Kidney (tissue), 14 donors: ENCODE measurements around the gene PDLIM7. TPM values are rescaled to one million over a fixed set of nuclear protein-coding genes. Genes with fewer than 3 reads are reported as not detected.
A peak's percentile ranks its signal among the peaks of the same experiment; 100 is the strongest.
"Not testable (repeated sequence)": the region's sequence is repeated elsewhere in the genome, so short reads cannot be mapped to it uniquely, and the experiment has no call there.

Source experiments
- DNase-seq, 5 donors: peaks; one replicate each; pipeline ENCODE4 v3.0.0-alpha.2; 2013 to 2020
- FAIRE-seq: peaks from 2 replicates; lab custom pipeline; 2012; peaks lifted over from hg19 to GRCh38; lab: Jason Lieb, UNC
- H3K27ac ChIP-seq, 2 donors: one replicate each; pipeline ENCODE4 v1.7.0; 2013; ENCODE audit warnings: low read depth in 2 of 2, low read length in 2 of 2, inconsistent platforms in 1 of 2
- H3K27me3 ChIP-seq: one replicate; pipeline ENCODE4 v1.7.1; 2013; ENCODE audit warnings: low read length, inconsistent platforms; ENCODE audit not compliant: control insufficient read depth, insufficient read depth
- H3K36me3 ChIP-seq, 3 donors: one replicate each; pipeline versions ENCODE4 v1.7.0 to v1.7.1; 2013; ENCODE audit warnings: low read length in 3 of 3, control low read depth in 1 of 3, inconsistent platforms in 1 of 3; ENCODE audit not compliant: insufficient read depth in 3 of 3, control insufficient read depth in 2 of 3
- H3K4me1 ChIP-seq, 3 donors: one replicate each; pipeline versions ENCODE4 v1.7.0 to v1.7.1; 2013; ENCODE audit warnings: low read length in 3 of 3, inconsistent platforms in 1 of 3, low read depth in 1 of 3; ENCODE audit not compliant: control insufficient read depth in 2 of 3, insufficient read depth in 2 of 3
- H3K4me3 ChIP-seq, 3 donors: one replicate each; pipeline versions ENCODE4 v1.7.0 to v1.8.1; 2013; ENCODE audit warnings: low read length in 3 of 3, control low read depth in 1 of 3, inconsistent platforms in 1 of 3
- H3K9ac ChIP-seq, 3 donors: one replicate each; pipeline versions ENCODE4 v1.7.0 to v1.7.1; 2013; ENCODE audit warnings: low read length in 3 of 3, control low read depth in 1 of 3, inconsistent platforms in 1 of 3
- H3K9me3 ChIP-seq, 3 donors: one replicate each; pipeline versions ENCODE4 v1.7.0 to v1.7.1; 2013; ENCODE audit warnings: low read length in 3 of 3, control low read depth in 1 of 3, inconsistent platforms in 1 of 3; ENCODE audit not compliant: control insufficient read depth in 2 of 3, insufficient read depth in 1 of 3
- CTCF ChIP-seq: IDR thresholded peaks from 3 replicates; pipeline ENCODE4 v1.5.1; 2012; ENCODE audit warnings: mild to moderate bottlenecking, moderate library complexity, borderline replicate concordance; ENCODE audit not compliant: insufficient read depth; ENCODE audit errors: extremely low read depth
- intact Hi-C: fragments of 100-400 bp; cut with DNase I; formaldehyde crosslinking; loops from one replicate; pipeline ENCODE4 v1.11.1; 2022
- polyA plus RNA-seq: library from polyadenylated mRNA; stranded (reverse); fragments of 350-450 nt; fragmentation: Illumina TruSeq; extraction: RNeasy Lipid Tissue Mini Kit (QIAGEN cat#74804); gene quantifications from one replicate; pipeline ENCODE4 v1.2.3, GENCODE V29; 2014; ENCODE audit warnings: low read depth, low replicate concordance; ENCODE audit not compliant: insufficient read depth
- total RNA-seq: library from RNA; stranded (reverse); fragmentation: NEBNext Ultra II Directional; extraction: Animal tissue kit (Norgen Biotek cat#: 25700); gene quantifications from one replicate; pipeline ENCODE4 v1.2.1, GENCODE V29; 2021
- donor health status: control.
- donor health status: control.
- donor health status: control.
- donor health status: control.
- donor health status: control.
- donor health status: DM: yes; HTN: yes; CAD: no.
- donor health status: Normal renal cell carcinoma (clear cell type).

Gene PDLIM7
- total and polyA plus RNA-seq, 2 donors from 2014 or later = 46.4 to 89.7 TPM

- Histone ChIP-seq H3K27me3 (no peaks in the 10 kb centered on the region), H3K4me3 (no peak overlapping the region), H3K9me3 (no peaks in the 10 kb centered on the region), H3K36me3 (no peaks in the 10 kb centered on the region), H3K9ac (no peak overlapping the region), H3K27ac (no peak overlapping the region), H3K4me1 (no peaks in the 10 kb centered on the region)
- intact Hi-C loops = no loop called here
- TF ChIP-seq CTCF = peak; percentile 7
- FAIRE-seq (no peak), DNase-seq (no peak)
Measured at GRCh38 chr5:177487975-177488374, 9.4 kb downstream of the PDLIM7 start.

- no peak overlapping the region for H3K4me3 ChIP-seq
- no peak for FAIRE-seq
- intact Hi-C loops = no loop called here
- no peak for DNase-seq
- H3K4me1 ChIP-seq = no peaks in the 10 kb centered on the region
- no peak overlapping the region for H3K9ac ChIP-seq
- no peak for TF ChIP-seq CTCF
- no peak overlapping the region for H3K27ac ChIP-seq
- no peaks in the 10 kb centered on the region for H3K9me3 ChIP-seq
- no peaks in the 10 kb centered on the region for H3K27me3 ChIP-seq
- no peaks in the 10 kb centered on the region for H3K36me3 ChIP-seq
Measured at GRCh38 chr5:177487144-177487543, 10.3 kb downstream of the PDLIM7 start.

- FAIRE-seq (no peak), DNase-seq (no peak)
- no peaks in the 10 kb centered on the region for H3K36me3 ChIP-seq
- intact Hi-C loops = no loop called here
- H3K4me1 ChIP-seq = no peaks in the 10 kb centered on the region
- TF ChIP-seq CTCF = no peak
- H3K9me3 ChIP-seq = no peaks in the 10 kb centered on the region
- no peak overlapping the region for H3K9ac ChIP-seq
- no peak overlapping the region for H3K27ac ChIP-seq
- no peak overlapping the region for H3K4me3 ChIP-seq
- no peaks in the 10 kb centered on the region for H3K27me3 ChIP-seq
Measured at GRCh38 chr5:177486256-177486655, 11.1 kb downstream of the PDLIM7 start.

GRCh38 chr5:177485753-177486152, 11.7 kb downstream of the PDLIM7 start:
- H3K36me3 ChIP-seq, H3K27me3 ChIP-seq, H3K9me3 ChIP-seq, H3K4me1 ChIP-seq, H3K4me3 ChIP-seq, FAIRE-seq, DNase-seq, H3K9ac ChIP-seq, H3K27ac ChIP-seq, intact Hi-C loops: not testable (repeated sequence)
